WTC11 (cell line): ENCODE measurements around the gene EDC4.

Experiments used
- FOXP1 ChIP-seq: sonication (generic); formaldehyde crosslinking; IDR thresholded peaks from 2 replicates; pipeline ENCODE4 v1.8.0; 2022; ENCODE audit warnings: missing genetic modification reagents, mild to moderate bottlenecking, moderate library complexity, borderline replicate concordance
- ZNF416 ChIP-seq: fragments of 250-450 bp; sonication (Bioruptor Pico); IDR thresholded peaks from 2 replicates; pipeline ENCODE4 v1.9.0; 2021; ENCODE audit warnings: mild to moderate bottlenecking, inconsistent platforms
- TF ChIP-seq, protein P1 (sequence below): fragments of 200-600 bp; IDR thresholded peaks from 2 replicates; pipeline ENCODE4 v1.8.0; 2022; ENCODE audit warnings: antibody characterized with exemption
- TF ChIP-seq, protein P2 (sequence below): sonication (generic); formaldehyde crosslinking; conservative IDR thresholded peaks from 2 replicates; pipeline ENCODE4 v1.8.1; 2022; ENCODE audit warnings: mild to moderate bottlenecking, missing genetic modification reagents

- TF ChIP-seq, protein P1, sequence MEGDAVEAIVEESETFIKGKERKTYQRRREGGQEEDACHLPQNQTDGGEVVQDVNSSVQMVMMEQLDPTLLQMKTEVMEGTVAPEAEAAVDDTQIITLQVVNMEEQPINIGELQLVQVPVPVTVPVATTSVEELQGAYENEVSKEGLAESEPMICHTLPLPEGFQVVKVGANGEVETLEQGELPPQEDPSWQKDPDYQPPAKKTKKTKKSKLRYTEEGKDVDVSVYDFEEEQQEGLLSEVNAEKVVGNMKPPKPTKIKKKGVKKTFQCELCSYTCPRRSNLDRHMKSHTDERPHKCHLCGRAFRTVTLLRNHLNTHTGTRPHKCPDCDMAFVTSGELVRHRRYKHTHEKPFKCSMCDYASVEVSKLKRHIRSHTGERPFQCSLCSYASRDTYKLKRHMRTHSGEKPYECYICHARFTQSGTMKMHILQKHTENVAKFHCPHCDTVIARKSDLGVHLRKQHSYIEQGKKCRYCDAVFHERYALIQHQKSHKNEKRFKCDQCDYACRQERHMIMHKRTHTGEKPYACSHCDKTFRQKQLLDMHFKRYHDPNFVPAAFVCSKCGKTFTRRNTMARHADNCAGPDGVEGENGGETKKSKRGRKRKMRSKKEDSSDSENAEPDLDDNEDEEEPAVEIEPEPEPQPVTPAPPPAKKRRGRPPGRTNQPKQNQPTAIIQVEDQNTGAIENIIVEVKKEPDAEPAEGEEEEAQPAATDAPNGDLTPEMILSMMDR: no peak
- TF ChIP-seq, protein P2, sequence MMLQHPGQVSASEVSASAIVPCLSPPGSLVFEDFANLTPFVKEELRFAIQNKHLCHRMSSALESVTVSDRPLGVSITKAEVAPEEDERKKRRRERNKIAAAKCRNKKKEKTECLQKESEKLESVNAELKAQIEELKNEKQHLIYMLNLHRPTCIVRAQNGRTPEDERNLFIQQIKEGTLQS: no peak
- TF ChIP-seq FOXP1 (CRISPR knock-in tag): no peak
- TF ChIP-seq ZNF416 (CRISPR knock-in tag): no peak
Measured at GRCh38 chr16:67919622-67920221, 46.9 kb downstream of the EDC4 start.
